GM19324 (cell line): ENCODE results near the gene NRTN.

Source experiments
- ATAC-seq: cut with Tn5 transposase; IDR thresholded peaks from one replicate; pipeline ENCODE4 v1.9.1; 2021; ENCODE audit warnings: mild to moderate bottlenecking, moderate library complexity; ENCODE audit not compliant: unreplicated experiment, low FRiP score

NRTN gene

GRCh38 chr19:5811117-5811516, 6.2 kb downstream of the NRTN start:
- no peak for ATAC-seq

GRCh38 chr19:5814123-5814851, 9.4 kb downstream of the NRTN start:
- no peak for ATAC-seq

GRCh38 chr19:5814852-5815246, 10.0 kb downstream of the NRTN start:
- no peak for ATAC-seq

GRCh38 chr19:5817218-5817617, 12.4 kb downstream of the NRTN start:
- no peak for ATAC-seq

- no peak for ATAC-seq
These were observed 13.7 kb downstream of the NRTN start for GRCh38 chr19:5818594-5818993.

GRCh38 chr19:5820785-5821184, 15.9 kb downstream of the NRTN start:
- ATAC-seq, result no peak

GRCh38 chr19:5821521-5822180, 16.8 kb downstream of the NRTN start:
- ATAC-seq, result no peak

GRCh38 chr19:5822181-5822844, 17.4 kb downstream of the NRTN start:
- ATAC-seq, result no peak

- ATAC-seq, result no peak
These were observed 18.9 kb downstream of the NRTN start for GRCh38 chr19:5823579-5824281.

GRCh38 chr19:5824751-5825150, 19.9 kb downstream of the NRTN start:
- no peak for ATAC-seq

- ATAC-seq, result no peak
These were observed 20.3 kb downstream of the NRTN start for GRCh38 chr19:5825178-5825577.

GRCh38 chr19:5826531-5827341, 21.9 kb downstream of the NRTN start:
- ATAC-seq, result no peak

- no peak for ATAC-seq
These were observed 22.5 kb downstream of the NRTN start for GRCh38 chr19:5827342-5827890.

GRCh38 chr19:5827891-5828660, 23.2 kb downstream of the NRTN start:
- peak; percentile 85 for ATAC-seq

GRCh38 chr19:5828661-5829566, 24.0 kb downstream of the NRTN start:
- ATAC-seq, result no peak

- ATAC-seq, result no peak
These were observed 24.9 kb downstream of the NRTN start for GRCh38 chr19:5829567-5830310.

GRCh38 chr19:5831159-5831558, 26.3 kb downstream of the NRTN start:
- no peak for ATAC-seq

- no peak for ATAC-seq
These were observed 27.2 kb downstream of the NRTN start for GRCh38 chr19:5832061-5832460.
